SH-SY5Y (cell line): ENCODE results near the gene FHAD1.

Experiments
- GATA2 ChIP-seq: IDR thresholded peaks from 2 replicates; pipeline ENCODE4 v1.6.1; 2011; ENCODE audit warnings: mild to moderate bottlenecking, low read depth, low read length
- GATA3 ChIP-seq: IDR thresholded peaks from 2 replicates; pipeline ENCODE4 v1.6.1; 2011; ENCODE audit warnings: low read depth, mild to moderate bottlenecking, low read length, moderate library complexity

DNA sequence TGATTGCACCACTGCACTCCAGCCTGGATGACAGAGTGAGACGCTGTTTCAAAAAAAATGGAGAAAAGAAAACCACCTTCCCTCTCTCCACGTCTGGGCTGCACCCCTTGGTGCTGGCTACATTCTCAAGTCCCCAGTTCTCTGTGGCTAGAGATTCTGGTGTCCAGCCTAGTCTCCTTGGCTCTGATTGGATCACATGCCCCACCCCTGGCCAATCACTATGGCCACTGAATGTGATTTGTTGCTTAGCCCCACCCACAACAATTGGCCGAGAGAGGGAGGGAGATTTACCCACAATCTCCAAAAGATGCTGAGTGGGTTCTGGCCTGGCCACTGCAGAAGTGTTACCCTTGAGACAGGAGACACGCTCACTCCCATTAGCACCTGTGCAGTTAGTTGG, 39.4 kb downstream of the FHAD1 start:
- TF ChIP-seq GATA2 (no peak), GATA3 (no peak)
